Astrocyte of the cerebellum (primary cell): ENCODE results near the gene APOF.

ENCODE experiments used
- DNase-seq: peaks from one replicate; pipeline ENCODE4 v3.0.0-alpha.2; 2011; ENCODE audit warnings: low read depth
- H3K4me3 ChIP-seq: 2 replicates; pipeline ENCODE4 v1.5.1; 2011; ENCODE audit warnings: mild to moderate bottlenecking, low read depth, low read length, moderate library complexity
- CTCF ChIP-seq: IDR thresholded peaks from 2 replicates; pipeline ENCODE4 v1.5.1; 2012; ENCODE audit warnings: low read length, low read depth, moderate library complexity, mild to moderate bottlenecking; ENCODE audit errors: missing control alignments
- in situ Hi-C: cut with HindIII; loops from 2 replicates; pipeline ENCODE4 v1.10.0; 2017; ENCODE audit warnings: low sequenced_read_pairs

Gene APOF

GRCh38 chr12:56398324-56398723 lies 35.7 kb upstream of the APOF start:
- H3K4me3 ChIP-seq: no peak overlapping the region
- DNase-seq: no peak
- in situ Hi-C loops: no loop called here
- TF ChIP-seq CTCF: no peak

GRCh38 chr12:56392331-56392730 lies 29.7 kb upstream of the APOF start:
- H3K4me3 ChIP-seq: no peak overlapping the region
- in situ Hi-C loops: no loop called here
- no peak for TF ChIP-seq CTCF
- no peak for DNase-seq

GRCh38 chr12:56391721-56392120 lies 29.1 kb upstream of the APOF start:
- DNase-seq: no peak
- in situ Hi-C loops: no loop called here
- no peak for TF ChIP-seq CTCF
- no peak overlapping the region for H3K4me3 ChIP-seq

DNA sequence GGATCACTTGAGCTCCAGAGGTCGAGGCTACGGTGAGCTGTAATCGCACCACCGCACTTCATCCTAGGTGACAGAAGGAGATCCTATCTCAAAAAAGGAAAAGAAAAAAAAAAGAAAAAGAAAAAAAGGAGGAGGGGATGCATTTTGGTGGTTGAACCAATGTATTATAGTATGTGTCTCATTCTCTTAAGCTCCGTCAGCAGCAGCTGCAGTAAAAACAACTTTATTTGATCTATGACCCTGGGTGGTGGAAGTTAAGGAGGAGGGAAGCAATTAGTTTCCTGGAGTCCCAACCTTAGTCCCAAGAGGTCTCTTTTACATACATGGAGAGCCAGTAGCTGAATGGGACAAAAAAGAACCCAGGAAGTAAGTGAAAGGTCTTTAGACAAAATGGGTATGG lies 26.8 kb upstream of the APOF start:
- DNase-seq: no peak
- in situ Hi-C loops: no loop called here
- no peak overlapping the region for H3K4me3 ChIP-seq
- no peak for TF ChIP-seq CTCF

GRCh38 chr12:56387152-56387736 lies 24.6 kb upstream of the APOF start:
- in situ Hi-C loops: no loop called here
- H3K4me3 ChIP-seq: no peak overlapping the region
- no peak for TF ChIP-seq CTCF
- no peak for DNase-seq

- in situ Hi-C loops: no loop called here
- DNase-seq: no peak
- H3K4me3 ChIP-seq: no peak overlapping the region
- TF ChIP-seq CTCF: no peak
Observed at GRCh38 chr12:56385873-56386272, 23.2 kb upstream of the APOF start.

DNA sequence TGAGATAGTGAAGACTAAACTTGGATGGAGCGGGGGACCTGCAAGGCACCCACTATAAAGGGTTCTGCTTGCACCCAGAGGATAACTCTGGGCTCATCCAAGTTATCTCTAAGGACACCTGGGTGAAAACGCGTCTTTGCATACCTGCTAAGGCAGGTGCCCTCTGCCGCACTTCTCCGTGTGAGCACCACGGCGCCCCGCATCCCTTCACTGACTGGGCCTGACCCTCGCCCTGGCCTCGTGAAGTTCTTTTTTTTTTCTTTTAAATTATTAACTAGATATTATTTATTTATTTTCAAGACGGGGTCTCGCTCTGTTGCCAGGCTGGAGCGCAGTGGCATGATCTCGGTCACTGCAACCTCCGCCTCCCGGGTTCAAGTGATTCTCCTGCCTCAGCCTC lies 20.0 kb upstream of the APOF start:
- in situ Hi-C loops: no loop called here
- no peak for TF ChIP-seq CTCF
- no peak overlapping the region for H3K4me3 ChIP-seq
- DNase-seq: no peak
